ENCODE results near the gene MAP3K14.

Gene MAP3K14

GRCh38 chr17:45300060-45300751, 16.6 kb downstream of the MAP3K14 start:
- DNase-seq (ENCODE audit: low read depth): no peak

DNA sequence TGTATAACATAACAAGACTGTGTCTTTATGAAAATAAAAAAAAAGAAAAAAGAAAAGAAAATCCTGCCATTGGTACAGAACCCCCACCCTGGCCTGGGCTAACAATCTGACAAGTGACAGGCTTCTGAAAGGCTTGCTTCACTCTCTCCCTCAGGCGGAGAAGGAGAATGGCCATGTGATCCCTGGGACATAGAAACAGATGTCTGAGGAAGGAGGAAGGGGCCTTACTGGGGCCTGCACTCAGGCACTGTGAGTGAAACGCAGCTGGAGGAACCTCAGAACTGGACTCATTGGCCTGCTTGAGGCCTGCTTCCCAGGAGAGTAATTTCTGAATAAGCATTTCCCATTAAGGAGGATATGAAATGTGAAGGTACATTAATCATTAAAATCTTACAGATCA, 17.5 kb downstream of the MAP3K14 start:
- no peak for DNase-seq (ENCODE audit: low read depth)

DNA sequence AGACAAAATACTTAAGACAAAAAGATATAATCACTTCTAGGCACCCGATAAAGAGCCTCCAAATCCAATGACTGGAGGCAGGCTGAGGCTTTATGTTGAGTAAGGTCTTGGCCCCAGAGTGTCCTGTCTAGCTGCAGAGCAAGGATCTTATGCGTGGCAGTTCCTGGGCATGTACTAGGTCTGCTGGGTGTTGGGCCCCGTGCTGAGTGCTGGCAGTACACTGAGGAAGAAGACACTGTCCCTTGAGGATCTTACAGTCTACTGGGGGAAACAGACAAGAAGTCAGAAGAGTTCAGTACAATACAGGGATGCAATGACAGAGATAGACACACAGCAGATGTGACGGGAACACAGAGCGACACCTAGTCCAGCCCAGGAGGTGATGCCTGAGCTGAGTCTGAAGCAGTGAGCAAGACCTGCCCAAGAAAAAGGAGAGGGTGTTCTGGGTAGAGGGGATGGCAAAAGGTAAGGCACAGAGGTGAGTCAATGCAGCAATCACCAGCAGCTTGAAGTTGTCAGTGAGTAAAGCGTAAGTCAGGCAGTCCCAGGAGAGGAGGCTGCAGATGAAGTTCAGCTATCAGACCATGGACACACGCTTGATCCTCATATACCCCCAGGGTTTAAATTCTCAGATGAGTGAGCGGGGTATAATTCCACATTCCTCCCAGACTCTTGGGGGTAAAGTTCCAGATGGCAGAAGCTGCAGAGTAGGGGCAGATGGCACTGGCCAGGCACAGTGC, 18.1 kb downstream of the MAP3K14 start:
- no peak for DNase-seq (ENCODE audit: low read depth)

DNA sequence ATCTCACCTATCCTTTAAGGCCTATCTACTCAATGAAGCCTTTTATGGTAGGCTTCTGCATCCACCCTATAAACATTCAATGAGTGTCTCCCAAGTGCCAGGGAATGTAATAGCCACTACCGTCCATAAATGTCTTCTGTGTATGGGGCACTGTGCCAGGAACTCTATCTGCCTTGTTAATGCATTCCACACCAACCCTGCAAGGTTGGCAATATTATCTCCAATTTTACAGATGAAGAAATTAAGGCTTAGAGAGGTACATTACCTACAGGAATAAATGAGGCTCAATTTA, 20.0 kb downstream of the MAP3K14 start:
- DNase-seq (ENCODE audit: low read depth): no peak

- no peak for DNase-seq (ENCODE audit: low read depth)
These were observed 20.6 kb downstream of the MAP3K14 start for GRCh38 chr17:45296003-45296832.

GRCh38 chr17:45294506-45294905, 22.3 kb downstream of the MAP3K14 start:
- peak; percentile 93 for DNase-seq (ENCODE audit: low read depth)

- DNase-seq (ENCODE audit: low read depth): peak; percentile 93
These were observed 23.2 kb downstream of the MAP3K14 start for GRCh38 chr17:45293413-45294211.

DNA sequence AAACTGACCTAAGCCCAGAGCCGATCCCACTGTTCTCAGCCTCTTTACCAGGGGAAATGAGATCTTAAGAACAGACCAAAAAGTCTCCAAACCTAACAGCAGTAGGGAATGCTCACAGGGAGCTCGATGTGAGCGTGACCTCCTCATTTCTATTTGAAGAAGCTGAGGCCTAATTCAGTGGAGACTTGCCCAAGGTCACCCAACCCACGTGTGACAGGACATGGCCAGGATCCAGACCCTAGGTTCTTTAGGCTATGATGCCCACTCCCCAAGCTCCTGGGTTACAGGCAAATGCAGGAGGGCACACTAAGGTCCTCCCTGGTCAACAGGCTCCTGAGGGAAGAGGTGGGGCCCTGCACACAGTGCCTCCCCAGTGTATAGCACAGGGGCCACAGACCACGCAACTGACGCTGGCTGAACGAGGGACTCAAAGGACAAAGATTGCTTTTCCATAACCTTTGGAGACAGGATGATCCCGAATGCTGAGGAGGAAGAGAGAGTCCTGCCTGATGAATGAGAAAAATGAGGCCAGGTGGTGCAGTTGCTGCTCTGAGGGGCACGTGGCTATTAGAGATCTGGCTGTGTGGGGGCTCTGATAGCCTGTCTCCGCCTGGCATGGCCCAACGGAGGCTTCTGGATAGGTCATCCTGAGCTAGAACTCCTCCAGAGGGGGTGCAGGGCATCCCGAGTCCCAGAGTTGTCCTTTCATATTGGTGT, 24.0 kb downstream of the MAP3K14 start:
- DNase-seq (ENCODE audit: low read depth): no peak

GRCh38 chr17:45291171-45291805, 25.5 kb downstream of the MAP3K14 start:
- peak; percentile 50 for DNase-seq (ENCODE audit: low read depth)

DNA sequence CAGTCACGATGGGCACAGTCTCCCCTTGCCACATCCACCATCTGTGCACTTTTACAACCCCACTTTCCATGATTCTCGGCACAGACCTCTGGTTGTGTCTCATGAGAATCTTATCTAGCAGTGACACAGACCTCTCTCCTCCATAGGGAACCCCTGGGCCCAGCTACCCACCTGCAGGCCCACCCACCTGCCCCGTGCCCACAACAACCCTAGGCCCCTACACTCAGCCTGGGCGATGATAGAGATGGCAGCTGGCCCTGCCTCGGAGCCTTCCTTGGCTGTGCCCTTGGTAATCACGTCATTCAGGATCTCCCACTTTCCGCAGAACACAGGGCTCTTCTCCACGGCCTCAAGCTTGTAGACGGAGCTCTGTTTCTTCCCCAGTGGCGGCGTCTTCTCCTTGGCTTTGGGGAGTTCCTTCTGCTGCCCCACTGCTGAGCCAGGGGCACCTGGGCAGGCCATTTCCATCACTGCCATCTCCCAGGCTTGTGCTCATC, 26.5 kb downstream of the MAP3K14 start:
- no peak for DNase-seq (ENCODE audit: low read depth)

- DNase-seq (ENCODE audit: low read depth): no peak
These were observed 27.2 kb downstream of the MAP3K14 start for GRCh38 chr17:45289301-45290268.

DNA sequence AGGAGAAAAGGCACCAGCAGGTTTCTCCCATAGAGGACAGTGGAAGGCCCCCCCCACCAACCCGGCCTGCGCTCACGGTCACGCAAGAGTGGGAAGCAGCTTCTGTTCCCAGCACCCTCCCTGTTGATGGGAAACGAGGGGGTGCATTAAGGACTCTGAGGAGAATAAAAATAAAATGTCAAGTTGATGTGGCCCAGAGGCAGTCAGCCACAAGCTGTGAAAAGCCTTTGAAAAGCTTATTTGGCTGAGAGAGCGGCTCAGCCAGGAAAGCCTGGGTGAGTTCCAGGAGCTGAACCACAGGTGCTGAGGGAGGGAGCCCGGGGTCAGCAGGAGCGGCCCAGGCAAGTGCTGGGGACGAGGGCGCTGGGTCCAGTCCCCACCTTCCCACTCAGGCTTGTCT, 28.0 kb downstream of the MAP3K14 start:
- DNase-seq (ENCODE audit: low read depth): no peak

GRCh38 chr17:45287526-45288500, 29.0 kb downstream of the MAP3K14 start:
- no peak for DNase-seq (ENCODE audit: low read depth)

DNA sequence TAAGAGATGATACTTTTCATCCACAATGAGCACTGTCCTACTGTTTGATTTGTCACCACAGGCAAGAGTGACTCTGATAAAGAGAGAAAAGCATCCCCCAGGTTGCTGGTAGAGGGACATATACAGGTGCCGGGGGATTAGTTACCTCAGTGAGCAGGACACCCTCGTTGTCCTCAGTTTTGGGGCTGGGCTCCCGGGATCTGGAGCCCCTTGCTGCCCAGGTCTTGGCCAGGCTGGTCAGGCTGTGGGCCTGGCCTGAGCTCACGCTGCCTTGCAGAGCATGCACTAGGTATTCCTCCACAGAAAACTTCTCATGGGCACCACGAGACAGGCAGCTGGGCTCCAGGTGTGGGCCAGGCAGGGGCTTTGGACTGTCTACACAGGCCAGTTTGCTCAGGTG, 30.5 kb downstream of the MAP3K14 start:
- no peak for DNase-seq (ENCODE audit: low read depth)

DNA sequence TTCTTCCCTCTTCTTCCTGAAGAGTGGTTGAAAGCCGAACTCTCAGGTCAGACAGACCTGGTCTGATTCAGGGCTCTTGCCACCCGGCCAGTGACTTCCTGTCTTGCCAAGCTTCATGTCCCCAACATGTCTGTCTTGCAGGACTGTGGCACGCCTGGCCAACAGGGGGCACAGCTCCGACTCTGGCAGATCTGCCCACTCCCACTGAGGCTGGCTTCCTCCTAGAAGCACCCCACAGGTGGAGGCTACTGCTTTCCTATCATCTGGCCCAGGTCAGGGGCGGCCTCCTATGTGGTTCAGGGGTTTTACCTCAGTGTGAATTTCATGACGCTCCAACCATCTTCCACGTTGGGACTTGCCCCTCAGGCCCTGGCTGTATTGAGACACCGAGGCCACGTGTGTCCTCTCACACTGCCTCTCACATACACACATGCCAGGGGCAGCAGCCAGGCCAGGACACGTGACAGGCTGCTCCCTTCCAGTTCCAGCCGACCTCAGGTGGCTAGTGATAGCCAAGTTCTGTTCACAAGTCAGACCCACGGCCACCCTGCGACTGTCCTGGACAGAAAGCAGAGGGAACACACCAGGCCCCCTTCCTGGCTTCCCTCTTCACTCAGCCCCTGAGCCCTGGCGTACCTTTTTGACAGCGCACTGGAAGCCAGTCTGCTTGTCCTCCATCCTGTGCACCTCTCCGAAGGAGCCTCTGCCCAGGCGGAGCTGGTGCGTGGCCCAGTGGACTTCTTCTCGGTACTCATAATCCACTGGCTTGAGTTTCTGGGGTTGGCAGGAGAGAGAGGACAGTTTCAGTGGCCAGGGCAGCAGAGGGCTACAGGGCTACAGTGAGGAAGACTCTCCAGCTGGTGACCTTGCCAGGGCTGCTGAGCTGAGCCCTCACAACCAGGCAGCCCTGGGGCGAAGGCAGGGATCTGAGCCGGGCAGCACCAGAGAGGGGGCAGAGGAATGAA, 32.4 kb downstream of the MAP3K14 start:
- DNase-seq (ENCODE audit: low read depth): no peak

GRCh38 chr17:45283711-45284110, 33.1 kb downstream of the MAP3K14 start:
- DNase-seq (ENCODE audit: low read depth): no peak
